MM.1S (cell line): ENCODE measurements around the gene FARS2.
"Not testable (repeated sequence)": the region's sequence is repeated elsewhere in the genome, so short reads cannot be mapped to it uniquely, and the experiment has no call there.

ENCODE experiments used
- CTCF ChIP-seq: fragments of 300-600 bp; sonication (generic); IDR thresholded peaks from 2 replicates; pipeline ENCODE4 v1.5.1; 2016; ENCODE audit warnings: antibody characterized with exemption, low read length, mixed read lengths
- EZH2 ChIP-seq: fragments of 300-600 bp; sonication (generic); optimal IDR thresholded peaks from 2 replicates; pipeline ENCODE3; 2017; ENCODE audit warnings: low read depth, mild to moderate bottlenecking, antibody characterized with exemption, low read length, mixed read lengths

GRCh38 chr6:5683747-5684146, 422.4 kb downstream of the FARS2 start:
- not testable (repeated sequence) for TF ChIP-seq CTCF, EZH2
